ENCODE results near the gene RC3H2. TPM values are rescaled to one million over a fixed set of nuclear protein-coding genes. Genes with fewer than 3 reads are reported as not detected.
"Not testable (repeated sequence)": the region's sequence is repeated elsewhere in the genome, so short reads cannot be mapped to it uniquely, and the experiment has no call there.

Gene RC3H2
- total RNA-seq, 1 donor from 2014 or later: 89.2 TPM

DNA sequence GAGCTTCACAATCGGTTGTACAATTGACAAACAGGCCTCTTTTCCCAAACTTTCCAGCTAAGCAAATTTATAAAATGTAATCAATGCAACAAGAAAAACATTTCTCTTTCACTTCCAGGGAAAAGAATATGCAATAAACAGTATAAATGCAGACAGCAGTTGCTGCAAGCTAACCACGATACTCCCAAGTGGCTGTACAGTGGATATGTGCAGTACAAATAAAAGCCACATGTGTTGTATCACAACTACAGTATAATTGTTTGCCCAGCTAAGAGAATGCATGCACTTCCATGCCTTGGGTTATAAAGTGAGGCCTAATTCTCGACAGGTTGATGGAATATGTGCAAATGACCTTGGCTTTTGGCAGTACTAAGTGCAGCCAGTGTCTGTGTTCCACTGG, 60.0 kb downstream of the RC3H2 start:
- peak; percentile 27 for DNase-seq (ENCODE audit: low read depth)

- DNase-seq (ENCODE audit: low read depth): no peak
Observed at GRCh38 chr9:122844137-122844536, 61.0 kb downstream of the RC3H2 start.

DNA sequence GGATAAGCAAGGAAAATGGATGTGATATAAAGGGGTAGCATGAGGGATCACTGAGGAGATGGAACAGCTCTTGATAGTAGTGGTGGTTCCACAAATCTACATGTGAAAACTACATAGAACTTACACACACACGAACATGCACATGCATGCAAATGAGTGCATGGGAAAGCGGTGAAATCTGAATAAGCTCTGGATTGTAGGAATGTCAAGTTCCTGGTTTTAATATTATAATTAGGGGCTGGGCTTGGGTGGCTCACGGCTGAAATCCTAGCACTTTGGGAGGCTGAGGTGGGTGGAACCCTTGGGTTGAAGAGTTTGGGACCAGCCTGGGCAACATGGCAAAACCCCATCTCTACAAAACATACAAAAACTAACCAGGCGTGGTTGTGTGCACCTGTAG, 63.7 kb downstream of the RC3H2 start:
- DNase-seq (ENCODE audit: low read depth): no peak

GRCh38 chr9:122838441-122838840, 66.7 kb downstream of the RC3H2 start:
- DNase-seq (ENCODE audit: low read depth): not testable (repeated sequence)

DNA sequence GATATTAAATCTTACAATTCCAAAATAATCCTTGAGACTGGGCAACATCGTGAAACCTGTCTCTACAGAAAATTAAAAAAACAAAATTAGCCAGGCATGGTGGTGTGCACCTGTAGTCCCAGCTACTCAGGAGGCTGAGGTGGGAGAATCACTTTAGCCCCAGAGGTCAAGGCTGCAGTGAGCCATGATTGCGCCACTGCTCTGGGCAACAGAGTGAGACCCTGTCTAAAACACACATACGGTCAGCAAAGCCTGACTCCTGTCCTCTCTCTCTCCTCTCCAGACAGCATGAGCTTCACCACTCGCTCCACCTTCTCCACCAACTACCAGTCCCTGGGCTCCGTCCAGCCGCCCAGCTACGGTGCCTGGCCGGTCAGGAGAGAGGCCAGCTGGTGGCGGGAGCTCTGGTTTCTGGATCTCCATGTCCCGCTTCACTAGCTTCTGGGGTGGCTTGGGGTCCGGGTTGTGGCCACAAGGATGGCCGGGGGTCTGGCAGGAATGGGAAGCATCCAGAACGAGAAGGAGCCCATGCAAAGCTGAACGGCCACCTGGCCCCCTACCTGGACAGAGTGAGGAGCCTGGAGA, 67.8 kb downstream of the RC3H2 start:
- DNase-seq (ENCODE audit: low read depth): no peak

DNA sequence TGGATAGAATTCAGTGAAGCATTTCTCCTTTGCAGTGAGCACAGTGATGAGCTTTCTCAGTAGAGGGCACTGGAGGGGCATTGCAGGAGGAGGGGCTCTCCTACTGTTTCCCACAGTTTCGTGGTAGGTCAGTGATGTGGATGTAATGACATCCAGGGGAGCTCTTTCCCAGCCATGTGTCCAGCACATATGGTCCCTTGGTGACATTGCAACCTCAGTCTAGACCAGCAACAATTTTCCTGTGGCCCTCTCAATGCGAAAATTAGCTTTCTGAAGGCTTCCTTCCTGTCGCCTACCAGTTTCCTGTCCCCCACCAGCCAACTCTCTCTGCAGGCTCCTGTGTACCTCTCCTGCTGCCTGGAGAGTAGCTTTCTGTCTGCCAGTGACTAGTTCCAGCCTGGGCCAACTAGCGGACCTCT, 69.8 kb downstream of the RC3H2 start:
- no peak for DNase-seq (ENCODE audit: low read depth)

- DNase-seq (ENCODE audit: low read depth): no peak
Observed at GRCh38 chr9:122832194-122832593, 73.0 kb downstream of the RC3H2 start.

DNA sequence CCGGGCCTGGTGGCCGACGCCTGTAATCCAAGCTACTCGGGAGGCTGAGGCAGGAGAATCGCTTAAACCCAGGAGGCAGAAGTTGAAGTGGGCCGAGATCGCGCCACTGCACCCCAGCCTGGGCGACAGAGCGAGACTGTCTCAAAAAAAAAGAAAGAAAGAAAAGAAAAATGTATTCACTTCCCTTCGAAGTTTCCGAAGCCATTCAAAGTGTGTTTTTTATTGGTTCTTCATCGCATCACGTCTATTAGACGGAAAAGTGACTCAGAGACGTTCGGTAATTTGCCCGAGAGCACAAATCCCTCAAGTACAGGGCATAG, 76.2 kb downstream of the RC3H2 start:
- not testable (repeated sequence) for DNase-seq (ENCODE audit: low read depth)

GRCh38 chr9:122827761-122828093, 77.4 kb downstream of the RC3H2 start:
- no peak for DNase-seq (ENCODE audit: low read depth)

- no peak for DNase-seq (ENCODE audit: low read depth)
Observed at GRCh38 chr9:122822938-122823337, 82.2 kb downstream of the RC3H2 start.

GRCh38 chr9:122822056-122822455, 83.1 kb downstream of the RC3H2 start:
- no peak for DNase-seq (ENCODE audit: low read depth)

- peak; percentile 44 for DNase-seq (ENCODE audit: low read depth)
Observed at GRCh38 chr9:122821278-122821943, 83.7 kb downstream of the RC3H2 start.

DNA sequence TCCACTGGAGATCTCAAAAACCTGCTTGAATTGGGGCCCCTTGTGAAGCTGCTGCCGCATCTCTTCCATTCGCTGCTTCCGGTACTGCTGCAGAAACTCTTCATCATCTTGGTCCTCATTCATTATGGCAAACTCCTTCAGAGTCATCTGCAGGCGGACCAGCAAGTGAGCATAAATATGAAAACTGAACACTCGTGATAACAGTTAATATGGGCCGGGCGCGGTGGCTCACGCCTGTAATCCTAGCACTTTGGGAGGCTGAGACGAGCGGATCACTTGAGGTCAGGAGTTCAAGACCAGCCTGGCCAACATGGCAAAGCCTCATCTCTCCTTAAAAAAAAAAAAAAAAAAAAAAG, 84.7 kb downstream of the RC3H2 start:
- DNase-seq (ENCODE audit: low read depth): no peak

DNA sequence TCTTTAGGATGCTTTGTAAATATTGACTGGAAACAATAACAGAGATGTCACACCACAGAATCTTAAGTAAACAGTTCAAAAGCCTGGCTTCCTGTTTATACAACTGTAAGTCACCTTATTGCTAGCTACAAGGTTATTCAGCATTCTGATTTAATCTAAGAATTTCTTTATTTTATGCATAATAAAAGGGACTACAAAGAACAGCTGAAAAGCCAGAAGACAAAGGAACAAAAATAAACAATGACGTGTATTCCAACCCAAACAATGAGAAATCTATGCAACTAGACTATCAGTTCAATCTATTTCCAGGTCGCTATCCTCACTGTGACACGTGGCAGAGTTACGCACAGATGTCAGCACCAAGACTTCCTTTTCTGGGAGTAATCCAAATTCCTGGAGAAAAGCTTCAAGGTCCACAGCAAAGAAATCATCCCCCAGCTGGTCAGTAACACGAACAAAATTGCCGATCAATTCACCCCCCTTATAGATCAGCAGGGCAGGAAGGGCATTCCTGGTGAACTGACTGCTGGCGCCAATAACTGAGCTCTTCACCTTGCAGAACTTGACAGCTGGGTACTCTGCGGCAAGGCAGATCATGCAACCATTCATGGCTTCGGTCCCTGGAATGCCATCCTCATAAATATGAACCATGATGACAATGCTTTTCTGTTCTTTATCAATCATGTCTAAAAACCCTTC, 85.2 kb downstream of the RC3H2 start:
- no peak for DNase-seq (ENCODE audit: low read depth)

- DNase-seq (ENCODE audit: low read depth): no peak
Observed at GRCh38 chr9:122819326-122819725, 85.8 kb downstream of the RC3H2 start.

DNA sequence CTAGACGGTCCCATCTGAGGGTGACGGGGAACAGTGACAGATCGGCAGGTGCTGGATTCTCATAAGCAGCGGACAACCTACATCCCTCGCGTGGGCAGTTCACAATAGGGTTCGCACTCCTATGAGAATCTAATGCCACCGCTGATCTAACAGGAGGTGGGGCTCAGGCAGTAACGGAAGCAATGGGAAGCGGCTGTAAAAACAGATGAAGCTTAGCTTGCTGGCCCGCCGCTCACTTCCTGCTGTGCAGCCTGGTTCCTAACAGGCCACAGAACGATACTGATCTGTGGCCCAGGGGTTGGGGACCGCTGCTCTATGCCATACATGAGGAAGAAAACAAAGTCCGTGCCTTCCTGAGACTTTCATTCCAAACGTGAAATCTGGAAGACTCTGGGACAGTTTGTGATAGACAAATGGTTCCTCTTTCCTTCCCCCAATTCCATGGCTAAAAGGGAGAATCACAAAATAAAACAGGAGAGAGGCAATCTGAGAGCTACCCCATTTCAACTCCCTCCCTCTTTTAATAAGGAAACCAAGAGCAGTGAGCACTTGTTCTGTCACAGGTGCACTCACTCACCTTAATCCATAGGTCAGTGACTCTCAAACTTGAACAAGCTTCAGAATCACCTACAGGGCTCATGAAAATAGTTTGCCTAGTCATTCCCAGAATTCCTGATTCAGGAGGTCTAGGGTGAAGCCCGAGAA, 88.8 kb downstream of the RC3H2 start:
- DNase-seq (ENCODE audit: low read depth): no peak

GRCh38 chr9:122815544-122815943, 89.6 kb downstream of the RC3H2 start:
- DNase-seq (ENCODE audit: low read depth): no peak

- DNase-seq (ENCODE audit: low read depth): no peak
Observed at GRCh38 chr9:122814545-122814944, 90.6 kb downstream of the RC3H2 start.

DNA sequence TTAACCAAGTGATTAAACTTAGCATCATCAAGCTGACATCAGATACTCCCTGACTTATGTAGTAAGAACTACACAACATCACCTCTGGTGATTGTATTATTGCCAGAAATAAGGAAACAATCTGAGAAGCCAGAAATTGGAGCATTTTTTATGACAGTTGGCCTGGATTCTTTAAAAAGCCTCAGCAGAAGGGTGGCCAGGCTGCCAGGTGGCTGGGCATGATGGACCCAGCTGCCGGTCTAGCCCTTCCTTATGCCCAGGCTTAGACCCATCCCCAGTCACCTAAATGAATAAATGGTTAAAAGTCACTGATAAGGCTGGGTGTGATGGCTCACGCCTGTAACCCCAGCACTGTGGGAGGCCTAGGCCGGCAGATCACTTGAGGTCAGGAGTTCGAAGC, 92.4 kb downstream of the RC3H2 start:
- DNase-seq (ENCODE audit: low read depth): no peak

DNA sequence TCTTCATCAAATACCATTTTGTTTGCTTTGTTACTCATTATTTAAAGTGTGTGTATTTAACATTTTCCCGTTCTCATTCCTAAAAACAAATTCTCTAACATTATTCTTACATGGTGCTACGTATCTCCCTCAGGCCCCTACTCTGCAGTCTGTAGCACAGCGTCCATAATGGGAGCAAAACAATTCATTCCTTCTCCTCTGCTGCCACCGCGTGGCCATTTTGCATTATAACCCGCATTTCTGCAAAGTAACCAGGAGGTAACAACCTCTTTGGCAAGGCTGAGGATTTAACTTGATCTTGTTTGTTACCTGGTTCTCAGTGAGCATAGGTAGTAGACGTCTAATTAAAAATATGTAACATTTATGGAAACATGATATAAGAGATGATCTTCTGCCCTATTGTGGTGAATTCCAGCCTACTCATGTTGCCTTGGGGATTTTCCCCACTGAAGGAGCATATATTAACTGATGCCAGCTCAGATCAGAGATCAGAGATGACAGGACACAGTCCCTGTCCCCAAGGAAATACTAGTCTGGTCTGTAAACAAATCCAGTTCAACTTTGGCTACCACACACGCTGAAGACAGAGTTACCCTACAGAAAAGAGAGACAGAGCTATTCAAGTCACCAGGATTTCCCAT, 94.7 kb downstream of the RC3H2 start:
- DNase-seq (ENCODE audit: low read depth): peak; percentile 88

DNA sequence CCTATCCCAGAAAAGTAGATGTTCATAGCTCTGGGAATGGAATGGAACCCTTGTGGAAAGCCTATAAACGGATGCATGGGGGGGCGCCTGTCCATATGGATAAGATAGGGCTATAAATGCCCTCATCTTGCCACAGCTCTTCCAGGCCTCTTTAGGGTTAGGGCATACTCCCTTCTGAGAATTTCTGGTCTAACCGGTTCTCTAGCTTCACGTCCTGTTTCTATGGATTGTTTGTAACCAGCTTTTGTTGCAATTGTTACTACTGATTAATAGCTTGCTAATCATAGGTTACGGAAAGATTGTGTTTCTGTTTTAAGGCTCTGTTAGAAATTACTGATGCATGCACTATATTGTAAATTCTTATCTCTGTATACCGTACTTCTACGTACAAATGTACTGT, 95.9 kb downstream of the RC3H2 start:
- DNase-seq (ENCODE audit: low read depth): not testable (repeated sequence)

- DNase-seq (ENCODE audit: low read depth): peak; percentile 30
Observed at GRCh38 chr9:122808141-122808540, 97.0 kb downstream of the RC3H2 start.
